ENCODE measurements around the gene GLO1.
A peak's percentile ranks its signal among the peaks of the same experiment; 100 is the strongest.

Gene GLO1

GRCh38 chr6:38702558-38703397 is at the start of gene GLO1:
Gene GLO1 (minus strand): TSS chr6:38703145. CDS start chr6:38703054, 91 bp downstream.
- peak; percentile 95 to 96 for DNase-seq

GRCh38 chr6:38750968-38751615 is 48.1 kb upstream of the GLO1 start:
- no peak for DNase-seq

GRCh38 chr6:38749473-38749872 is 46.5 kb upstream of the GLO1 start:
- no peak for DNase-seq

GRCh38 chr6:38739532-38739931 is 36.6 kb upstream of the GLO1 start:
- no peak for DNase-seq

- DNase-seq = no peak
Observed at GRCh38 chr6:38738261-38738660, 35.3 kb upstream of the GLO1 start.

DNA sequence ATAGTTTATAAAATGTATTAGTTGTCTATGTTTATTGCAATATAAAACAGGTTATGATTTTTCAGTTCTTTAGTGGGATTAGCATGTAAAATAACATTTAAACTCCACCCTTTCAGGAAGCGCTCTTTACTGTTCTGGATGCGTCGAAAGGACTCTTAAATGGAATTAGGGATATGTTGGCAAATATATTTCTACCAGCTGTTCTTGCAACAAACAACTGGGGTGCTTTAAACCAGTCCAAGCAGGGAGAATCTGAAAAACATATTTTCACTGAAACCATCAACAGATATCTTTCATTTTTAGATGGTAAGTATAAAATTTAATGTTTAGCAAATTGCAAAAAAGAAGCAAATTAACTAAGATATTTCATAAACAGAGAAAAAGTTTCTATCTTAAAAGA is 34.0 kb upstream of the GLO1 start:
- no peak for DNase-seq

DNA sequence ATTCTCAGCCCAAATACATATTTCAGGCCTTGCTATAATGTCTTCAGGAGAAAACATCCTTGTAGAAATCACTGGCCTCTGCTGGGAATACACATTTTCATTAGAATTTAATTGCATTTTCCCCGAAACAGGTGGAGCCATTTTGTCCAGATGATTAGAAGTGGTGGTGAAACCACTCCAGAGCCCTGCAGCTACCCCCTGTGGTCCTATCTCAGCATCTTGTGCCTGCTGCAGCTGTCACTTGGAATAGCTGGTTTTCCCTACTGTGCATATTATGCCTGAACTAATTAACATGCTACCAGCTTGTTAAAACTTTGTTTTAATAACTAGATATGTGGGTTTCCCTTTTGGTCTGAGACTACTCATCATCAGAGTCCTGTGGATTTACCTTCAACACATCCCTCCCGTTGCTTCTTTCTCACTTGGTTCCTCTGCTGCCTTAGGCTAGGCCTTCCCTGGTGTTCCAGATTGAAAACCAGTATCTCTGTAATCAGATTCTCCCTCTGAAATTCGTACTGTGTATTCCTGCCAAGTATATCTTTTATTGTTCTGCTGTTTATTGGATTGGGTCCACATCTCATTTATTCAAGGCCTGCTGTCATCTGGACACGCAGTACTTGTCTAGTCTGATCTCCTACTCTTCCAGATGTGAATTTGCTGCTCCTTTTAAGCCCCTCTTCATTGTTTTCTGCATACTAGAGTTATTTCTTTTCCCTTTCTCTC is 27.4 kb upstream of the GLO1 start:
- no peak for DNase-seq

- DNase-seq = no peak
Observed at GRCh38 chr6:38728203-38728602, 25.3 kb upstream of the GLO1 start.

DNA sequence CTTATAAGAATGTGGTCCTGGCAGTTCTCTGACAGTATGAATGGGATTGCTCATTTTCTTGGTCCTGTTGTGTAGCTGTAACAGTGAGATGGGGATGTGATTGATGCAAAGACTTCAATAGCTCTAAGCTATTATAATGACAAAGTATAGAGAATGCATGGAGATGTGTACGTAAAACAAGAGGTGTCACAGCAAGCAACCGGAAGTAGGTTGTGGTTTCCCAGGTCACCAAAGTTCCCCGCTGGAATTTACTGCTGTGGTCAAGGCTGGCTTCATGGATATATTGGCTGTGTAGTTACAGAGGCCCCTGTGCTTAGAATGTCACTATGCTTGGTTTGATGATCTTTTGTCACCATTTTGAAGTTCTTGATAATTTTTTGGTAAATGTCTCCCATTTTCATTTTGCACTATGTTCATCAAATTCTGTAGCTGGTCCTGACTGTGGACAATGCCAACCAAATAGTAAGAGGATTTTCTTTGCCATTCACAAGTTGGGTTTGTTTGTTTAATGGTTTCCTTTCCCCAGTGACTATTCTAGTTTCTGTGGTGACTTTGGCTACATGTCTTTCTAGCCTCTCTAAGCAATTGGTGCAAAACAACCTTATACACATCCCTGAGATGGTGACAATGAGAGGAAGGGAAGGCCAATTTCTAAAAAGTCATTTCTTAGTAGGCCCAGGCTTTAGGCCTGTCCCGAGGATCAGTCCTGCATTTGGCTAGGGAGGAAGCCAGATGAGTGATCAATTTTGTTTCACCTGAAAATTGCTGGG is 22.7 kb upstream of the GLO1 start:
- DNase-seq = no peak

DNA sequence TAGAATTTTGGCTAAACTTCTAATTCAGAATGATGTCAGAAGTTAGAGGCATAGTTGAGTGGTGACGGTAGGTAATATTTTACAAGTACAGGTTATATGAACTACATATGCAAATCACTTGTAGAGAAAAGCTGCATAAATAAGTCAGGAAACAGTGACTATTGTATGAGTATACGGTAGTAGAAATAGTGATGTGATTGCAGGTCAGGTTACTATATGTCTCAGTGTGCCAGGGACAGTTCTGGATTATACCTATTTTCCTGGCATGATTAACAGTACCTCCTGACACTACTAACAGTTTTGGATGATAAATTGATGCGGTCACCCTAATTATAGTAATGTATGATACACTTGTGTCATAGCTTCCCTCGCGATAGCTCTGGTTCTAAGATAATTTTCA is 21.4 kb upstream of the GLO1 start:
- DNase-seq = no peak

DNA sequence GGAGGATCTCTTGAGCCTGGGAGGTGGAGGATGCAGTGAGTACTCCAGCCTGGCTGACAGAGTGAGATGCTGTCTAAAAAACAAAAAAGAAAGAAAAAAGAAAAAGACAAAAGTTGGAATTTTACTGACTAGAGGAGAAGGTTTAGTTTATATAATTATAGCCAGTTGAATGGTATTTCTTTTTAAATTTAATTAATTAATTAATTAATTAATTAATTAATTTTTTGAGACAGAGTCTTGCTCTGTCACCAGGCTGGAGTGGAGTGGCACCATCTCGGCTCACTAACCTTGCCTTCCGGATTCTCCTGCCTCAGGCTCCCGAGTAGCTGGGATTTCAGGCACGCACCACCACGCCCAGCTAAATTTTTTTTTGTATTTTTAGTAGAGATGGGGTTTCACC is 20.8 kb upstream of the GLO1 start:
- no peak for DNase-seq

DNA sequence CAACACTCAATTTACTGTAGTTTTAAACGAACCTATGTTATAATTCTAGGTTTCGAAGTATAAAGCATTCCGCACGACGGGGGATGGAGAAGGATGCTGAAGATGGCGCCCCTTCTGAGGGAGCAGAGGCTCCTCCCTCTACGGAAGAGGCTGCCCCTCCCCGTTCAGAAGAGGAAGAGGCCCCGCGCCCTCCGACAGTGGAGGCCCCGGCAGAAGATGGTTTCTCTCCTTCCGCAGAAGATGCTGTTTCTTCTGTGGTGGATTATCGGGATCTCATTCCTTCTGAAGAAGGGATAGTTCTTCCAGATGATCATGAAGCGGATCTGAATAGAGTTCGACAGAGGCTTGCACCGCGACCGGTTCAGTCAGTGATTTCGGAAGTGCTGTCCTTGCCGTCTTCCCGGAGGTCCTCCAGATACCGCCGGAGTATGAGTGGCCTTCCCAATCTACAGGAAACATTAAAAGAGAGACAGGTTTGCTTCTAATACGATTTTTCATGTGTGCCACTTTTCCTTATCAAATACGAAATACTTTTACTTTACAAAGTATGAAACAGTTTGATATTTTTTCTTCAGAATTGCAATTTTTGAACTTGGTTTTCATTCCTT is 19.9 kb upstream of the GLO1 start:
- DNase-seq = no peak

GRCh38 chr6:38722038-38722437 is 19.1 kb upstream of the GLO1 start:
- no peak for DNase-seq

GRCh38 chr6:38720295-38720694 is 17.4 kb upstream of the GLO1 start:
- DNase-seq = no peak

DNA sequence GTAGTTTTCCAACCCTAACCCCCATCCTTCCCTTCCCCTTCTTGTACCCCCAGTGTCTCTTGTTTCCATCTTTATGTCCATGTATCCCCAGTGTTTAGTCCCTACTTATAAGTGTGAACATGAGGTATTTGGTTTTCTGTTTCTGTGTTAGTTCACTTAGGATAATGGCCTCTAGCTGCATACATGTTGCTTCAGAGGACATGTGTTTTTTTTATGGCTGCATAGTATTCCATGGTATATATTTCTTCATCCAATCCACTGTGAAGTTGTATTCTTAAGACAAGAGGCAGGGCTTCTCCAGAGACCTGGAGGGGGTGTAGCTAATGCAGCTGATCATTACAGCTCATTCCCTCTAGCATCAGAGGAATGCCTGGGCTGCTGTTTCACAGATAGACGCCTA is 16.4 kb upstream of the GLO1 start:
- DNase-seq = no peak

DNA sequence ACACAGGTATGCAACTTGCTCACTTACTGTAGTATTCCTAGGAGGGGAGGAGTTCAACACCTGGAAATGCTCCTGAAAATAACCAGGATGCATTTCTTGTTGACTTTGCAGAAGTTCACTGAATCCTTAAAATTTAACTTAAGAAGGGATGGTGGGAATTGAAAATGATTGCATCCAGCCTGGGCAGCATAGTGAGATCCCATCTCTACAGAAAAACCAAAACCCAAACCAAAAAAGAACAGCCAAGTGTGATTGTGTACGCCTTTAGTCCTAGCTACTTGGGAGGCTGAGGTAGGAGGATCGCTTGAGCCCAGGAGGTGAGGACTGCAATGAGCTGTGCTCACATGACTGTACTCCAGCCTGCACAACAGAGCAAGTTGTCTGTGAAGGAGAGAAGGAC is 13.9 kb upstream of the GLO1 start:
- DNase-seq = no peak

DNA sequence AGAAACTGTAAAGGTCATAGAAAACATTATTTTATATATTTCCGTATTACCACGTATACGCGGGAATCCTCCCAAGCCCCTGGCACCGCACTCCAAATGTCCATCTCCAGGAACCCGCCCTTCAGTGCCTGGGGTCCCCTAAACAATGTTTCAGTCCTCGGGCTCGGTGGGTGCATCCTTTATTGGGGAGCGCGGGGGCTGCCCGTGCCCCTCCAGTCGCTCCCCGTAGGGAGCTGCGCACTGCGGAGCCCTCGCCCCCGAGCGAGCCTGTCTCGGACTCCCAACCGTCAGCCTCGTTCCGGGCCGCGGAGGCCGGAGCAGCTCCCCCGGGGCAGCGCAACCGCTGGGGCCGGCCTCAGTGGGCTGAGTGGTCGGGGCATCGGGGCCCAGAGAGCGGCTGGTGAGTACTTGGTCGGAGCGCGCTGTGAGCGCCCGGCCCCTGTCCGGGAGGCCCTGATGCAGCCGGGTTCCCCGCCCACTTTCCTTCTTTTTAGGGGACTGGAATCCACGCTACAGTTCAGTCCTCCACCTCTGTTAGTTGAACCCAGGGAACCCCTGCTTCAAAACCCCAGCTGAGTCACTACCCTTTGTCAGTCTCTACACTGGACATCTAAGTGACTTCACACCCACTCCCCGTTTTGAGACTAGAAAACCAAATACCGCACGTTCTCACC is 12.2 kb upstream of the GLO1 start, which contains the start of gene DNAH8:
DNAH8 (plus strand) TSS at position 296 of the 674 bp plus-strand sequence. CDS start 7,499 bp downstream, outside the sequence.
- peak in 1 of 2 donors; percentile 10 for DNase-seq

- DNase-seq = no peak
Observed at GRCh38 chr6:38714239-38715015, 11.5 kb upstream of the GLO1 start.

DNA sequence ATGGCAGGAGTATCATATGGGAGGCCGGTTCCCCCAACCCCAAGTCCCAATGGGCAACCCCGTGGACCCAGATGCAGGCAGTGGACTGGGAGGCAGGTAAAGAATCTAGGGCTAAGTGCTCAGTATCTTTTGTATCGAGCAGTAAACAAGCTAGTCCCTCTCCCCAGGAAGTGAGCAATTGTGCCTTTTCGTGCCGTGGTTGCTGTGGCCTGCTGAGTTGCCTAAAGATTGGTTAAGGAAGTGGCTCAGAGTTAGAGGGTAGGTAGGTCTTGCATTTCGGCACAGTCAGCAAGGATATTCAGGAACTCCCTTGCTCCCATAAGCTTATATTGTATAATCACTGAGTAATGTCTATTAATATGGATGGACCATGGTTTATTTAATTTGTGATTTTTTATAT is 10.9 kb upstream of the GLO1 start:
- peak; percentile 26 to 31 for DNase-seq

- DNase-seq = no peak
Observed at GRCh38 chr6:38708496-38708895, 5.6 kb upstream of the GLO1 start.

DNA sequence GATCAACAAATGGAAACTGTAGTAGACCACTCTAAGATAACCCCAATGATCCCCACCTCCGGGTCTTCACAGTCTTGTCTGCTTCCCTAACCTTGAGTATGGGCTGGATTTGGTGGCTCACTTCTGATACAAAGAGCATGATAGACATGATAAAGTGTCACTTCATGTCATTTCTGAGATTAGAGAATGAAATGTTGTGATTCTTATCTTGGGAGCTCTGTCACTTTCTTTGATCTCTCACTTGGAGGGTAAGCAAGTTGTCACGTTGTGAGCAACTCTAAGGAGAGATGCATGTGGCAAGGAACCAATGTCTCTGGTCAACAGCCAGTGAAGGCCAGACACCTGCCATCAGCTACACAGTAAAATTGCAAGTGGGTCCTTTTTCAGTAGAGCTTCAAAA is 3.0 kb upstream of the GLO1 start:
- no peak for DNase-seq

Measured in activated CD4-positive, alpha-beta T cell treated with anti-CD3 and anti-CD28 coated beads for 4 hours (primary cell).